SU-DHL-6 (cell line): ENCODE data around the gene LRRTM3.

Experiments used
- H2AFZ ChIP-seq: fragments of 200-600 bp; sonication (generic); 2 replicates; pipeline ENCODE4 v1.6.1; 2014; ENCODE audit warnings: low read depth, mild to moderate bottlenecking, moderate library complexity, mixed read lengths, antibody characterized with exemption, low read length; ENCODE audit not compliant: severe bottlenecking
- H3F3A ChIP-seq: fragments of 200-600 bp; shearing (Covaris generic); 2 replicates; pipeline ENCODE4 v1.6.0; 2016; ENCODE audit warnings: antibody characterized with exemption, mild to moderate bottlenecking; ENCODE audit not compliant: insufficient read depth
- H3K27ac ChIP-seq: fragments of 200-600 bp; sonication (generic); 2 replicates; pipeline ENCODE4 v1.5.1; 2016; ENCODE audit warnings: low read depth, mild to moderate bottlenecking, low read length, moderate library complexity, mixed read lengths
- H3K27me3 ChIP-seq: fragments of 200-600 bp; sonication (generic), shearing (Covaris generic); 2 replicates; pipeline ENCODE4 v1.6.0; 2014; ENCODE audit warnings: mild to moderate bottlenecking, low read length
- H3K36me3 ChIP-seq: fragments of 200-600 bp; sonication (generic); 2 replicates; pipeline ENCODE4 v1.6.1; 2014; ENCODE audit warnings: mild to moderate bottlenecking, low read length, mixed read lengths
- H3K4me2 ChIP-seq: fragments of 300-600, 200-600 bp; shearing (Covaris generic), sonication (generic); 2 replicates; pipeline ENCODE4 v1.6.0; 2014; ENCODE audit warnings: low read length, low read depth, mild to moderate bottlenecking; ENCODE audit not compliant: poor library complexity, severe bottlenecking
- H3K4me3 ChIP-seq: fragments of 200-600 bp; sonication (generic); 2 replicates; pipeline ENCODE4 v1.5.1; 2014; ENCODE audit warnings: antibody characterized with exemption, low read length, mild to moderate bottlenecking, mixed read lengths; ENCODE audit not compliant: insufficient read depth, poor library complexity, severe bottlenecking
- H3K79me2 ChIP-seq: fragments of 200-600 bp; sonication (generic); 2 replicates; pipeline ENCODE4 v1.6.1; 2014; ENCODE audit warnings: mild to moderate bottlenecking, low read length, moderate library complexity; ENCODE audit not compliant: insufficient read depth
- H3K9ac ChIP-seq: fragments of 200-600 bp; sonication (generic); 2 replicates; pipeline ENCODE4 v1.7.0; 2014; ENCODE audit warnings: mild to moderate bottlenecking, low read length
- H3K9me2 ChIP-seq: fragments of 200-600 bp; sonication (generic); replicated peaks from 2 replicates; pipeline ENCODE4 v1.6.1; 2014; ENCODE audit warnings: low read length; ENCODE audit not compliant: insufficient read depth
- H3K9me3 ChIP-seq: fragments of 200-600 bp; sonication (generic); 2 replicates; pipeline ENCODE4 v1.6.1; 2014; ENCODE audit warnings: low read length, mixed read lengths; ENCODE audit not compliant: insufficient read depth
- H4K20me1 ChIP-seq: fragments of 200-600 bp; sonication (generic); 2 replicates; pipeline ENCODE4 v1.6.1; 2014; ENCODE audit warnings: low read depth, mild to moderate bottlenecking, antibody characterized with exemption, low read length, moderate library complexity, mixed read lengths
- EZH2phosphoT487 ChIP-seq: fragments of 200-600 bp; sonication (generic), shearing (Covaris generic); conservative IDR thresholded peaks from 2 replicates; pipeline ENCODE4 v1.6.1; 2018; ENCODE audit warnings: mild to moderate bottlenecking, antibody characterized with exemption, low read length, moderate library complexity, mixed read lengths
- TF ChIP-seq, protein P1 (sequence below): fragments of 200-600 bp; sonication (generic); IDR thresholded peaks from one replicate; pipeline ENCODE4 v1.5.1; 2017; ENCODE audit warnings: antibody characterized with exemption, mild to moderate bottlenecking, low read length, moderate library complexity; ENCODE audit not compliant: insufficient read depth, poor library complexity, severe bottlenecking

The LRRTM3 gene

DNA sequence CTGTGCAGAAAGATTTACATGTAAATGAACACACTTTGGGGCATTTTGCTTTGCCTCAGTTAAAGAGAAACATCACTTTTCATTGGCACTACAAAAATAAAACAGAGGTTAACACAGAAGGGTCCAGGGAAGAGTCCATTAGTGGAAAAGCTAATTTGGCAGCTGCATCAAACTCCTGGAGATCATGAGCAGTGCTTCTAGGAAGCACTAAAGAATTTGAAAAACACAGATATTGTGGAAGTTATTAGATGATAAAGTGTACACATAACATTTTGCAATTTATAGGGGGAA, 161.2 kb downstream of the LRRTM3 start:
- Histone ChIP-seq H3K79me2 (no peaks in the 10 kb centered on the region), H3K4me2 (no peak overlapping the region), H3K9me2 (no peaks in the 10 kb centered on the region), H3K27ac (no peak overlapping the region), H4K20me1 (no peaks in the 10 kb centered on the region), H3K4me3 (no peak overlapping the region), H3K9ac (no peak overlapping the region), H3F3A (no peaks in the 10 kb centered on the region), H2AFZ (no peak overlapping the region), H3K9me3 (no peaks in the 10 kb centered on the region), H3K36me3 (no peaks in the 10 kb centered on the region), H3K27me3 (no peaks in the 10 kb centered on the region)
- TF ChIP-seq EZH2phosphoT487, result no peak
- TF ChIP-seq, protein P1, sequence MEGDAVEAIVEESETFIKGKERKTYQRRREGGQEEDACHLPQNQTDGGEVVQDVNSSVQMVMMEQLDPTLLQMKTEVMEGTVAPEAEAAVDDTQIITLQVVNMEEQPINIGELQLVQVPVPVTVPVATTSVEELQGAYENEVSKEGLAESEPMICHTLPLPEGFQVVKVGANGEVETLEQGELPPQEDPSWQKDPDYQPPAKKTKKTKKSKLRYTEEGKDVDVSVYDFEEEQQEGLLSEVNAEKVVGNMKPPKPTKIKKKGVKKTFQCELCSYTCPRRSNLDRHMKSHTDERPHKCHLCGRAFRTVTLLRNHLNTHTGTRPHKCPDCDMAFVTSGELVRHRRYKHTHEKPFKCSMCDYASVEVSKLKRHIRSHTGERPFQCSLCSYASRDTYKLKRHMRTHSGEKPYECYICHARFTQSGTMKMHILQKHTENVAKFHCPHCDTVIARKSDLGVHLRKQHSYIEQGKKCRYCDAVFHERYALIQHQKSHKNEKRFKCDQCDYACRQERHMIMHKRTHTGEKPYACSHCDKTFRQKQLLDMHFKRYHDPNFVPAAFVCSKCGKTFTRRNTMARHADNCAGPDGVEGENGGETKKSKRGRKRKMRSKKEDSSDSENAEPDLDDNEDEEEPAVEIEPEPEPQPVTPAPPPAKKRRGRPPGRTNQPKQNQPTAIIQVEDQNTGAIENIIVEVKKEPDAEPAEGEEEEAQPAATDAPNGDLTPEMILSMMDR, result no peak

DNA sequence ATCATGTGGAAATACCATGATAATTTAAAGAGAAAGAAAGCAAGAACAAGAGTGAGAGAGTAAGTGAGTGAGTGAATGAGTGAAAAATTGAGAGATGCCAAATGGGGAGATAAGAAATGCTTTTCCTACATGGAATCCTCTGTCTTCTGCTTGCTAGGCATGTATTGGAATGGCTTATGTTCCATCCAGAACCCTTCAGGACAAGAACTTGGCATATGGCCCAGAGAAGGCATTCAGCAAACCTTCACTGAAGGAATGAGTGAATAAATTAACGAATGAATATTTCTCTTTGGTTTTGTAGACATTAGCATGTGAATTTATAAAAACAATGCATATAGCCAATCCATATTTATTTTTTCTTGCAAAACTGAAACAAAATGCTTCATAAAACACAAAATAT, 162.2 kb downstream of the LRRTM3 start:
- Histone ChIP-seq H3K4me2 (no peak overlapping the region), H3K27ac (no peak overlapping the region), H3K4me3 (no peak overlapping the region), H3K79me2 (no peaks in the 10 kb centered on the region), H2AFZ (no peak overlapping the region), H3K9me3 (no peaks in the 10 kb centered on the region), H3K27me3 (no peaks in the 10 kb centered on the region), H3K9me2 (no peaks in the 10 kb centered on the region), H4K20me1 (no peaks in the 10 kb centered on the region), H3K9ac (no peak overlapping the region), H3K36me3 (no peaks in the 10 kb centered on the region), H3F3A (no peaks in the 10 kb centered on the region)
- no peak for TF ChIP-seq EZH2phosphoT487
- TF ChIP-seq, protein P1, result no peak

GRCh38 chr10:67095531-67095930, 169.7 kb downstream of the LRRTM3 start:
- Histone ChIP-seq H3K4me3 (no peak overlapping the region), H3F3A (no peaks in the 10 kb centered on the region), H2AFZ (no peak overlapping the region), H3K27me3 (no peaks in the 10 kb centered on the region), H3K9ac (no peak overlapping the region), H3K4me2 (no peak overlapping the region), H3K36me3 (no peaks in the 10 kb centered on the region), H3K9me3 (no peaks in the 10 kb centered on the region), H4K20me1 (no peaks in the 10 kb centered on the region), H3K27ac (no peak overlapping the region), H3K79me2 (no peaks in the 10 kb centered on the region), H3K9me2 (no peaks in the 10 kb centered on the region)
- TF ChIP-seq, protein P1, result no peak
- no peak for TF ChIP-seq EZH2phosphoT487

DNA sequence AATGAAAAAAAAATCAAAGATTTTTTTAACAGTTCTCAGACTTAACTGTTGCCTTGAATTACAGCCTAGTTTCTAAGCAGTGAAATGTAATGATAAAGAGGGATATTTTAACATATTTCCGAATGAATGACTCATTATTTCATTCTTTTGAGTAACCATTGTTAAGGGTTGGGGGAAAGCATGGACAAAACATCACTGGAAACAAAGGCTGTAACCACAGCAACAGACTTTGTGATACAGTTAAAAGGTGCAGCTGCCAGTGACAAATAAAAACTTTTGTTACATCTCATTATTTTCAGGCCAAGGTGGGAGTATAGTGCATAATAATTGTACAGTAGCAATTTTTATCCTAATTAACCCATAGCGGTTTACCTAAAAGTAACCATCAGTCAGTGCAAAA, 172.6 kb downstream of the LRRTM3 start:
- H3K36me3 ChIP-seq, result no peaks in the 10 kb centered on the region
- no peaks in the 10 kb centered on the region for H3K27me3 ChIP-seq
- H4K20me1 ChIP-seq, result no peaks in the 10 kb centered on the region
- no peak overlapping the region for H3K4me2 ChIP-seq
- H3F3A ChIP-seq, result no peaks in the 10 kb centered on the region
- TF ChIP-seq EZH2phosphoT487, result no peak
- TF ChIP-seq, protein P1, result no peak
- H3K4me3 ChIP-seq, result no peak overlapping the region
- H3K9me2 ChIP-seq, result no peaks in the 10 kb centered on the region
- H2AFZ ChIP-seq, result no peak overlapping the region
- H3K9me3 ChIP-seq, result no peaks in the 10 kb centered on the region
- H3K79me2 ChIP-seq, result no peaks in the 10 kb centered on the region
- no peak overlapping the region for H3K9ac ChIP-seq
- no peak overlapping the region for H3K27ac ChIP-seq
